ENCODE measurements around the gene MEIOSIN.

Gene MEIOSIN

DNA sequence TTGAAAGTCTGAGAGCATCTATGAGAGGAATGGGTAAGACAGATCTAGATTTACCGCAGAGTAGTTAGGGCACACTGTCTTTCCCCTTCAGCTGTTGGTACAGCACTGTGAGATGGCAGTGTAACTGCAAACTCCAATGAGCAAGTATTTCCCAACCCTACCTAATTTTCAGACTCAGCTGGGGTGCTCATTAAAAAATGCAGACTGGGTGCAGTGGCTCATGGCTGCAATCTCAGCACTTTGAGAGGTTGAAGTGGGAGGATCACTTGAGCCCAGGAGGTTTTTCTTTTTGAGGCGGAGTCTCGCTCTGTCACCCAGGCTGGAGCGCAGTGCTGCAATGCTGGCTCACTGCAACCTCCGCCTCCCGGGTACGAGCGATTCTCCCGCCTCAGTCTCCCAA, 28.1 kb upstream of the MEIOSIN start:
- TF ChIP-seq CTCF (IDR thresholded peaks at IDR 0.05; ENCODE audit: low read depth, low read length), result no peak

DNA sequence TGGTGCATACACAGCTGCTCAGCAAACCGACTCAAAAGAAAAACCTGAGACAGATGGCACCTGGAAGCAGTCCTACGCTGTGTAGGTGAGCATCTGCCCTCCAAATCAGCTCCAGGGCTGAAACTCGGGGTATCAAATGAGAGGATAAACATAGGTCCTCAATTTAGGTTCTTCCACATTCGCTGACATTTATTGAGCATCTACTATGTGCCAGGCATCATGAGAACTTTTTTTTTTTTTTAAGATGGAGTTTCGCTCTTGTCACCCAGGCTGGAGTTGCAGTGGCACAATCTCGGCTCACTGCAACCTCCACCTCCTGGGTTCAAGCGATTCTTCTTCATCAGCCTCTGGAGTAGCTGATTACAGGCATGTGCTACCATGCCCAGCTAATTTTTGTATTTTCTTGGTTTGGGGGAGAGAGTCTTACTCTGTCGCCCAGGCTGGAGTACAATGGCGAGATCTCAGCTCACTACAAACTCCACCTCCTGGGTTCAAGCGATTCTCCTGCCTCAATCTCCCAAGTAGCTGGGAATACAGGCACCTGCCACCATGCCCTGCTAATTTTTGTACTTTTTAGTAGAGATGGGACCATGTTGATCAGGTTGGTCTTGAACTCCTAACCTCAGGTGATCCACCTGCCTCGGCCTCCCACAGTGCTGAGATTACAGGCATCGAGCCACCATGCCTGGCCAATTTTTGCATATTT, 27.4 kb upstream of the MEIOSIN start:
- H3K4me3 ChIP-seq (ENCODE audit: low read depth, low read length), result no peak overlapping the region
- TF ChIP-seq CTCF (IDR thresholded peaks at IDR 0.05; ENCODE audit: low read depth, low read length), result no peak

More for the DNA sequence above, 28.1 kb upstream of the MEIOSIN start:
- no peak overlapping the region for H3K4me3 ChIP-seq (ENCODE audit: low read depth, low read length)

DNA sequence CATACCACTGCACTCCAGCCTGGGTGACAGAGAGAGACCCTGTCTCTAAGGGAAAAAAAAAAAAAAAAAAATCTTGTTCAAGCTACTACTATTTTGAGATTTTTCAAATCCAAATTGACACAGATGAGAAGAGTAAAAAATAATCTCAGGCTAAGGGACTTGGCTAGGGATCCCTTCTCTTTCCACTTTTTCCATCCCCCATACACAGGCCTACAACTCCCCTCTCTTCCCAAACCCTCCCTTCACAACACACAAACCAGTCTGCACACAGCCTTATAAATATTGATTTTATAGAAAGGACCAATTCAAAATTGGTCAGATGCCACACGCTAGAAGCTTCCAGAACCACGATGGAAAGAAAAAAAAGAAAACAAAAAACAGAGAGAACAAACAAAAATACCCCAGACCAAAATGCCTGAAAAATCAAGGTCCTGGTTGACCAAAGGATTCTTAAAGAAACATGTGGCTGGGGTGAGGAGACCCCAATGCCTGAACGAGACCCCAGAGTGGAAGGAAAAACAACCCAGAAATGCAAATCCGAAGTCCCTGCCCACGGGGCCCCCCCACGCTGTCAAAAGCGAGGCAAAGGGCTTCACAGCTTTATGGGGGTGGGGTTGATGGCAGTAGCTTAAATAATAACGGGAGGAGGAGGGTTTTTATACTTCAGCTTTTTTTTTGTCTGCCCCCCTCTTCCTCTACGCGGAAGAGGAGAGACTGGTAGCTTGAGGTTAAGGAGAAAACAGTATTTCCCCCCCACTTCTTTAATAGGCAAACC, 22.7 kb upstream of the MEIOSIN start:
- TF ChIP-seq CTCF (IDR thresholded peaks at IDR 0.05; ENCODE audit: low read depth, low read length), result no peak
- H3K4me3 ChIP-seq (ENCODE audit: low read depth, low read length), result no peak overlapping the region

- no peak overlapping the region for H3K4me3 ChIP-seq (ENCODE audit: low read depth, low read length)
- TF ChIP-seq CTCF (IDR thresholded peaks at IDR 0.05; ENCODE audit: low read depth, low read length), result no peak
These were observed 21.2 kb upstream of the MEIOSIN start for GRCh38 chr19:45711851-45712698.

DNA sequence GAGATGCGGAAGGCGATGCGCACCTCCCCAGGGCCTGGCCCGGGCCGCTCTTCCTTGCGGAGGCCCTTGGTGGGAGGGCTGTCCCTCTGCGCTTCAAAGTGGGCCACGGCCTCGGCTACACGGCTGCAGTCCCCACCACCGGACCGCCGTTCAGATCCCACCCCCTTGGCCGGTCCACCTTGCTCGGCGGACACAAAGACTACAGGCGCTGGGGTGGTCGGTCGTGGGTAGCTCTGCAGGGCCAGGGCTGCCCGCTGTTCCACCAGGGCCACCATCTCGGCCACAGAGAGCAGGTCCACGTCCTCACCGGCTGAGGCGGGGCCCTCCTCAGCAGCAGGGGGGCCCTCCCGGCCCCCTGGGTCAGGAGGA, 20.6 kb upstream of the MEIOSIN start:
- H3K4me3 ChIP-seq (ENCODE audit: low read depth, low read length), result no peak overlapping the region
- no peak for TF ChIP-seq CTCF (IDR thresholded peaks at IDR 0.05; ENCODE audit: low read depth, low read length)

DNA sequence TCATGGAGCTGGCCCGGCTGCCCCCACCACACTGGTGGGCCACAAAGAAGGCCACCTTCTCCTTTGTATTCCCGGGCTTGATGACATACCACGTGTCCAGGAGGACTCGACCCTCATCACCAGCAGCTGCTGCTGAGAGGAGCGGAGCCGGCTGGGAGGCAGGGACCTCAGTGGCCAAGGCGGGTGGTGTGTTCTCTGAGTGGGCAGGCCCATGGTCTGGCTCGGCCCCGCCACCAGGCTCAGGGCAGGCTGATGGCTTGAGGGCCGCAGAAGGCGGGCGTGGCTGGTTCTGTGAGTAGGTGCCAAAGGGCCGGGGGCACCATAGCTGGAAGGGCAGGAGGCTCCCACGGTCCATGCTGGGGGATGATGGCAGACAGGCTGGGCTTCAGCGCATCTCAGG, 20.1 kb upstream of the MEIOSIN start:
- no peak for TF ChIP-seq CTCF (IDR thresholded peaks at IDR 0.05; ENCODE audit: low read depth, low read length)
- no peak overlapping the region for H3K4me3 ChIP-seq (ENCODE audit: low read depth, low read length)

All from WI38 (cell line).